HG03095 (cell line): Measurements from ENCODE around the gene CRYL1.

Source experiments
- ATAC-seq: cut with Tn5 transposase; IDR thresholded peaks from one replicate; pipeline ENCODE4 v1.9.1; 2021; ENCODE audit warnings: moderate library complexity; ENCODE audit not compliant: unreplicated experiment

Gene CRYL1

DNA sequence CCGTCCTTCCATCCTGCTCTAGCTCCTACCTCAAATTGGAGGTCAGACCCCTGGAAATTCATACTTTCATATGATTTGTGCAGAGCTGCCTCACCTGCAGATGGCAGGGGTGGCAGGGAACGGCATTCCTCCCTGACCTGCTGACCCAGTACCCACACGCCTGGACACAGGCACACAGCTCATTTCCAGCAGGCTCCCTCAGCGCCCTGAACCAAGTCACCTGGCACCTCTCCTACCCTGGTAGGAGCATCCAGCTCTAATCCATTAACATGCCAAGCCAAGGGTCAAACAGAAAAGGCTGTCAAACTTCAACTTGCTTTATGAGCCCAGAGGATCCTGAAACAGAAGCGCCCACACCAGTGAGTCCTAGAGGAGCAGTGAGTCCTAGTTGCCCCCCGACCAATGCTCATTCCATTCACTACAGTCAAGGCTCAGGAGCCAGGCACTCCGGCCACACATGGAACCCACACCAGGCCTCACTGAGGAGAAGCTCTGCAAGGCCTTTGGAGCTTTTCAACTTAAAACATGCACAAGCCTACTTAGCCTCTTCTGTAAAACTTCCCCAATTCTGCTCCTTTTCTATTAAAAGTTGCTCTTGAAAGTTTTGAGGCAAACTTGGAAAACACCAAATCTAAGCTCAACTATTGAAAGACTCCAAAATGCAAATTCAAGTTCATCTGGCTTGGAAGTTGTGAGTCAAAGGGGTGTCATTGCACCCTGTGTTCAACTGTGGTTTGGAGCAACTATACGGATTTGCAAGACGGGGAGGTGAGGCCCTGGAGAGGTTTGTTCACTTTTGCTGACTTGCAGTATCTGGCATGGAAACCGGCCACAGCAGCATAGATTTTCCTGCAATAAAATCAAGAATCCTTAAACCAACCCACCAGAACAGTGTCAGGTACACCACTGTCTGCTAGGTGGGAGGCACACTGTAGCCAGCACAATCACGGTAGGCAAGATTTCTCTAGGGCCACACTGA, 96.7 kb downstream of the CRYL1 start:
- no peak for ATAC-seq

DNA sequence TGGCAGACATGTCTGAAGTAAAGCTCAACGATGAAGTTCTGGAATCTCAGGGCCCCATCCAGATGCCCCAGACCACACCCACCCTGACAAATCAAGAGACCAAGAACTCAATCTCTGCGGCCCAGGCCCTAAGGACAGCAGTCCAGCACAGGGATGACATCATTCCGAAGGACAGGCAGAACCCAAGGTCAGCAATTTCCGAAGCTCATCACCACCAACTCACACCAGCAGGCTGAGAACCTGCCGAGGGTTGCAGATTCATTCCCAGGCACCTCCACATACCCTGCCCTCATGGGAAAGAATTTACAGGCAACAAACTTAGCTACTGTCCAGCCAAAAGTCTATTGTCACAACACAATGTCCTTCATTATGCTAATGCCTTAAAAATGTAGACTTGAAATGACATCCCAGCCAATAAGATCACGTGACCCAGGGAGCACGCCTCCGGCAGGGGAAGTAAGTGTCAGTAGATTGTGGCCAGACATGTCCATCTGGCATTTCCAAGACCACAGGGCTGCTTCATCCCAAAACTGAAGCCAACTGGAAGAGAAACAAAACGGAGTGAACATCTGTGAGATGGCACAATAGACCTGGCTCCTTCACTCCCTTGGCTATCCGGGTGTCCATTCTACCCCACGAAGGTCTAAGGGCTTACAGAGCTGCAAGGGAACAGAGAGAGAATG, 98.8 kb downstream of the CRYL1 start:
- no peak for ATAC-seq

DNA sequence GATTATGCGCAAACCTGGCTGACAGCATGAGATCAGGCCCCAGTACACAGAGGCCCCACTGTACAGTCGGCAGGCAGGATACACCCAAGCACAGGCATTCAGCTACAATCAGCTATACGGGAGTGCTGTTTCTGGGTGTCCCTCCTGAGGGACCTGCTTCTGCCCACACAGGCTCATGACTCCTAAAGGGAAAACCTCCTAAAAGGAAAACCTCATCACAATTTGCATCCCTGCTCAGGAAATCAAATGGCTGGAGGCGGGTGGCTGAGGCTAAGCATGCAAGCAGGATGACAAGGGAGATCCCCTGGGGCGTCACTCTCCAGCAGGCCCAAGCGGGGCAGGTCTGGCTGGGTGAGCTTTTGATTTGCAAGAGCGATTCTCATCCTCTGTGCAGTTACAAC, 99.8 kb downstream of the CRYL1 start:
- ATAC-seq, result peak; percentile 70

DNA sequence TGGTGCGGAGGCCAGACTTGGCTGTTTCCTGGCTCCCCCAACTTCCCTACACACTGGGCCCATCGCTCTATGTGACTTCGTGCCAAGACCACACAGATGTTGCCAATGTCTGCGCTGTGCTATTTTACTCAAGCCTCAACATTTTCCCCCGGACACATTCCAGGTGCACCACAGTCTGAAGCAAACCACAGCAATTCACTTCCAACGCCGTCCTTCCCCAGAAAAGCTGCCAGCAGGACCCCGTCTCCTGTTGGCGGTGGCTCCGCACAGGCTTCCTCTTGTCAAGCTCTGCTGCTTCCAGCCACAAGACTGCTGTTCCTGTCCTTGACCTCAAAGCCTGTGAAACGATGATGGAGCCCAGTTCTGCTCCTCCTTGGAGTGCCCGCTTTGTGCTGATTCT, 100.7 kb downstream of the CRYL1 start:
- no peak for ATAC-seq

DNA sequence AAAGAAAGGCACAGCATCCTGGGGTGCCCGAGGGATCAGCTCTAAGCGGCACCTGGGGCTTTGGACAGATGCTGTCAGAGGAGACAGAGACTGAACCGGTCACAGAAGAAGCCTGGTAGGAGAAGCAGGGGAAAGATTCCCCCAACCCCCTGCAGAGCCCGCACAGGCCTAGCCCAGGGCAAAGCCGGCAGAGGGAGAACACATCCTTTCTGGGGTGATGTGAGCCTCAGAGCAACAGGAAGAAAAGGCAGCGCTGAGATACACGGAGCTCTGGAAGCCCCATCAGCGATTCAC, 101.2 kb downstream of the CRYL1 start:
- no peak for ATAC-seq

DNA sequence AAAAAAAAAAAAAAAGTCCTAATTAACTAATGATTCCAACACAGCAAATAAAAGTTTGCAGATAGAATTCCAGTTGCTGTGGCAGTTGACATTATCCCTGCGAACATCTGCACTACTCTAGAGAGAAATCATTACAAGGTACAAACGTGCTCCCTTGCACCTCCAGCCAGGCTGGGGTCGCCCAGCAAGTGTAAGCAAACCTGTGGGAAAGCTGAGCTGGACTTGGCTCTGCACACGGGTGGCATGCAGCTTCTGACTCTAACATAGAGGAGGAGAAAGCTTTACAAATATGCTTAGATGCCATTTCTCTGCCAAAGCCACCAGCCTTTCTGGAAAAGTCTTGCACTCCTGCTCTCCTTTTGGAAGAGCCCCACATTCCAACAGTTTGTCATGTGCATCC, 103.3 kb downstream of the CRYL1 start:
- ATAC-seq, result no peak

DNA sequence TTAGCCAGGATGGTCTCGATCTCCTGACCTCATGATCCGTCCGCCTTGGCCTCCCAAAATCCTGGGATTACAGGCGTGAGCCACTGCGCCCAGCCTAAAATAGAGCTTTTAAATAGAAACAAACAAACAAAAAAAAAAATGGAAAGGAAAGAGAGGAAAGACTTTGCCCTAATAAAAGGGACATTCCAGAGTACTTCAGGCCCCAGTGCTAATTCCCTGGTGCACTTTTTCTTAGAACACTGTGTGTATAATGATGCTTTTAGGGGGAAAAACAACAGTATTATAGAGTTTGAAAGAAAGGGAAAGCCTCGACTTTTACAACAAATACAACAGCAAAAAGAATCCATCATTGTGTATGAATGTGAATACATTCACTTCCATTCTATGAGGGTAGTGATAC, 104.7 kb downstream of the CRYL1 start:
- ATAC-seq, result no peak

DNA sequence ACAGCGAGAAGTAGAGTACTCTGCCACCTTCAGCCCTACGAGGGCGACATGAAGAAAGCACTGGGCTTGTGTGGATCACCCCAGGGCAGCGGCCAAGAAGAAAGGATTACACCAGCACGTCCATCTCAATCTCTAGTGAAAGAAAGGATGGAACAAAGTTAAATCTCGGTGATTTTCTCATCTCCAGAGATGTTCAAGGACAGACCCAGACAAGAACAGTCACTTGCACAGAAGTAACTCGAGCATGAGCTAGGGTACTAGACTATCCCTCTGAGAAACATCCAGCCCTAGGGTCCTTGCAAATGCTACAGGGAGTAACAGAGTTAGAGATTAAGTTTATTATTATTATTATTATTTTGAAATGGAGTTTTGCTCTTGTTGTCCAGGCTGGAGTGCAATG, 106.7 kb downstream of the CRYL1 start:
- no peak for ATAC-seq

DNA sequence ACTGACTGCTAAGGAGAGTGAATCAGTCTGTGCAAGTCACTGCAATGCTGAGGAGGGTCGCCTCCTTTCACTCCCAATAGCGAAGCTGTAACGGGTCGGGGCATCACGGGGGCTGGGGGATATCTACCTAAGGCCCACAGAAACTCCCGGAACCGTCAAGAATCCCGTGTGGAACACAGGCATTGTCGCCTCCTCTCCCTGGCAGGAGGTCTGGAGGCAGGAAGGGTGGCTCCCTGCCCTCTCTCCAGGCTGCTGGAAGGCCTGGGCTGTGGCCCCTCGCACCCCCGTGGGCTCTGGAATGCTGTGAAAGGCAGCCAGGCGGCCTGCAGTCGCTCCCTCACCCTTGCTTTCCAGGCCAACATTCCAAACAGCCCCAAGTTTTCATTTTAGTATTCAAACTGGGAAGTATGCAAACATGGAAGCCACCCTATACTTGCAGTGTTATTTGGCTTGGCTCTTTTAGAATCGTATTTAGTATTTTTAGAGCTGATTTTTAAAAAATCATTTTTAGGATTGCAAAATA, 109.4 kb downstream of the CRYL1 start:
- ATAC-seq, result no peak

DNA sequence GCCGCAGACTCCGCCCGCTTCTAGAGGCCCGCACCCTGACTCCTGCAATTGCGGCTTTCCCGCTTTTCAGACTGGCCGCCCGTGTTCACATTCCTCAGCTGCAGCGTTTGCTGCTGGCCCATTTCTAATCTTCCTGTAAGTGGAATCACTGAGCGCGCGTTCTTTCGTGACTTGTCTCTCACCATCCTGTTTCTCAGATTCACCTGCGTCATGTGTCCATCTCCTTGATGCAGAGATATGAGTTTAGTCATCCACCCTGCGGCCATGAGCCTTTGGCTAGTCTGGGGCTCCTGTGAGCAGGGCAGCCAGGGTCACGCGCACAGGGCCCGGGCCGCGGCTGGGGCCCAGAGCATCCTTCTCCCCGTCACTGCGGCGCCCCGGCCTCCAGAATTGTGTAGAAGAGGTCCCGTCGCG, 110.0 kb downstream of the CRYL1 start:
- ATAC-seq, result no peak

DNA sequence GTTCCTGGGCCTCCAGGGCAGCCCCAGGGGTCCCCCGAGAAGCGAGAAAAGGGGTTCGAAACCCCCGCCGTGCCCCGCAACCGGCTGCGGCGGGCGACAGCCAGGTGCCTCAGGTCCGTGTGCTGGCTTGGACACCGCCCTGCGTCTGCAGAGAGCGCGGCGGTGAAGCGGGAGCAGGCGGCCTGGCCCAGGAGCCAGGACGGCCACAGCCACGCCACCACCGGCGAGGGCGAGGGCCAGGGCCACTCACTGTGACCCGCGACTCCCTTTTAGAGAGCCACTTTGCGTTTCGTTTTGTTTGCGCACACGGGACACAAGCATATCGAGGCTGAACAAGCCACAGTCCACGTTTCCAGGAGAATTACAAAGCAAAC, 110.4 kb downstream of the CRYL1 start:
- no peak for ATAC-seq

DNA sequence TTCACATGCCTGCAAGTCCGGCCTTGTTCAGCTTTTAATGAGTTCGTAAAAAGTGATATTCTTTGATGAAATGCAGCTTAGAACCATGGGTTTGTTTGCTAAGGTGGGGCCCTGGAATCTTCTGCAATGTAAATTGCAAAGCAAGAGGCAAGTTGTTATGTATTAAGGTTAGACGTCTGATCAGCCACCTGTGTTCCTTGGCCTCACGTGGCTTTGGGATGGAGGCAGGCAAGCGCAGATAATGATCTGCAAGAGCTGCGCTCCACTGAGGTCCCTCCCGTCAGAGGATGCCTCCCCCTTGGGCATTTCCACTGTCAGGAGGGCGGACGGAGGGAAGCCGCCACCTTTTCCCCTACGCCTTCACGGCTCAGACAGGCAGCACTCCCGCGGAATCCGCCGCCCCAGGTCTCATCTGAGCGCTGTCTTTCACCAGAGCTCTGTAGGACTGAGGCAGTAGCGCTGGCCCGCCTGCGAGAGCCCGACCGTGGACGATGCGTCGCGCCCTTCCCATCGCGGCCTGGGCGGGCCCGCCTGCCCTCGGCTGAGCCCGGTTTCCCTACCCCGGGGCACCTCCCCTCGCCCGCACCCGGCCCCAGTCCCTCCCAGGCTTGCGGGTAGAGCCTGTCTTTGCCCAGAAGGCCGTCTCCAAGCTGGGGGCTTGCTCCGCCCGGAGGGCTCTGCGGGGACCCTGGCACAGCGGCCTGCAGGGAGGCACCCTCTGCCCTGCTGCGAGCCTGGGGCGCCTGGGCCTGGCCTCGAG, 110.9 kb downstream of the CRYL1 start:
- no peak for ATAC-seq

DNA sequence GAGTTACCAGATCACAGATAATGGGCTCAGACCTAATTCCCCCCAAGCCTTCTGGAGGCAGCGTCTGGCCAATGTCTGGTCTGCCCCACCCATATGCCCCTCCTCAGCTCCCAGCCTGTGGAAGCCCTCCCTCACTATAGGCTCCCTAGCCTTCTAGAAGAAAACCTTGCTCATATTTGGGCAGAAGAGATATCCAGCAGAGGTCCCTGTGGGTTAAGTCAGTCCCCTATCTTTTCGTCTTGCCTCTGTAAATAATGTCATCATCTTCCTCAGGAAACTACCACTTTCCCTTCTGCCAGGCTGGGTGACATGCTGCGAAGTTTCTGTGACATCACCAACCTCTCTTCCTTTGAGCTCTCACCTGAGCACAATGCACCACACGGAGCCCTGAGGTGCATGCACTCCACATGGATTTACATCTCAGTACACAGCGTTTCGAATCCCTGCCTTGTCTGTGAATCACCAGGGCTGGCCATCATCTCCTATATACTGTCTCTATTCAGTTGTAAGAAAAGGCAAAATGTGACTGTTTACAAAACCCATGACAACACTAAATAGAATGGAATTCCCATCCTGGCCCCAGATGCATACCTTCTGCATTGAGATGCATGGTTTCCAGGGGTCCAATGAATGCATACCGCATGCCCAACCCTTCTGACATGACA, 112.8 kb downstream of the CRYL1 start:
- no peak for ATAC-seq

DNA sequence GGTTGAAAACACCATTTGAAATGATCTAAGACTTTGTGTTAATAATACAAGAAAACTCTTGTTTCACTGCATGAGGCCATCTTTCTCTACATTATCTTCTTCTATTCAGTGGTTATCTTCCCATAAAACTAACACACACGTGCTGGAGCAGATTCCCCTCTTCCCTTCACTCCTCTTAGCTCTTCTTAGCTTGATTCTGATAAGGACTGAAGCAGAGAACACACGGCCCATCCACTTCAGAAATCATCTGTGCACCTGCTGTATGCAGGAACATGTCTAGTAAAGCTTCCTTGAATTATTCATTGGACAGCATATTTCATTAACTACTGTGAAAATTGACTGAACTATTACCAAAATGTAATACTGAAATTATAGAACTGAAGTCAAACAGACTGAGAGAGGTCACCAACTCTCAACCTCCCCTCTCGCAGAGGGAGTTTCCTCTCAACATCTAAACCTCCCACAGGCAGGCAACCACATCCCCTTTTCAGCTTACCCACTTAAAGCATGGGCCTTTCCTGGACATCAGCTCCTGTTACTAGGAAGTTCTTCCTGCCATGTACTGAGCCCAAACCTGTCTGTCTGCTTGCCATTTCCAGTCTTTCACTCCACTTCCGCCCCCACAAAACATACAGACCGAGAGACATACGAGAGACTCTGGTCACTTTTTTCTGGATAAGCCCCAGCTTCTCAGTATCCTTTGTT, 113.9 kb downstream of the CRYL1 start:
- ATAC-seq, result peak; percentile 92

DNA sequence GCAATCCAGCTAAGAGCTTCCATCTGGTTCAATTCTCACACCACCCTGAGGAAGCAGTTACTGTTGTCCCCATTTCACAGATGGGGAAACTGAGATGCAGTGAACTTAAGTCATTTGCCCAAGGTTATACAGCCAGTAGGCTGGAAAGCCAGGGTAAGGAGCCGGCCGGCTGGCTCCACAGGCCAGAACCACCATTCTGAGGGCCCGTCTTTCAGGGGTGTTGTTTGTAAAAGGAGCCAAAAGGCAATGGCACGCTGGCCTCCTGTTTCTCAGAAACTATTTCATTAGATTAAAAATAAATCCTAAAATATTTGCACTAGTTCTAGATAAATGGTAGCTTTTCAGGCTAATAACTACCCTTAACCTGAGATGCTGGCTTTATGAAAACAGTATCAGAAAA, 114.9 kb downstream of the CRYL1 start:
- no peak for ATAC-seq

DNA sequence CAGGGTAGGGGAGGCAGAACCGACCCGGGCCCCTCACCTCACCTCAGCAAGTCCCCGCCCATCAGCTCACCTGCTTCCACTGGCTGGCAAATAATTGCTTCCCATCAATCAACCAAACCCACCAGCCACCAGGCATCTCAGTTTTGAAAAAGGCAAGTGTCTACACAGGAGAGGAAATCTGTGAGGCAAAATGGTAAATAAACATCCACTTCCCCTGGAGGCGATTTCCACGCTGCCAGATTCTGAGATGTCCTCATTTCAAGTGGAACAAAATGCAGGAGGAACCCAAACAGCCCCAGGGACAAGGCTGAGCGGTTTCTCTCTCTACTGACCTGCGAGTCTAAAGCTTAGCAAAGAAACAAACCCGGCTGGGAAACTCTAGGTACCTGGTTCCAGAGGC, 117.5 kb downstream of the CRYL1 start:
- no peak for ATAC-seq

DNA sequence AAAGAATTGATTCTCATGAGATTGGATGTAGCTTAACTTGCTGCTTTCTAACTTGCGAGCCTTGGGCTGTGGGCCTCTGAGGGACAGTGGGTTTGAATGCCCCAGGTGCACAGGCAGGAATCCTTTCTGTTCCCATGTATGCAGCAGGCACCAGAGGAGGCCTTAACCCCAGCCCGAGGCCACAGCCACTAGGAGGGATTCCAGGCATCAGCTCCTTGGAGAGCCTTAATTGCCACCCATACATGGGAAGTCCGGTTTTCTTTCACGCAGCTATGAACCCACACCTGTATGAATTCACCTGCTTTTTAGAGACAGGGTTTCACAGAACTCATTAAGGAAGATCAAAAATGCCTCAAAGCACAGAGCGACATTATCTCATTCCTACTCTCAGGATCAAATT, 117.9 kb downstream of the CRYL1 start:
- no peak for ATAC-seq

DNA sequence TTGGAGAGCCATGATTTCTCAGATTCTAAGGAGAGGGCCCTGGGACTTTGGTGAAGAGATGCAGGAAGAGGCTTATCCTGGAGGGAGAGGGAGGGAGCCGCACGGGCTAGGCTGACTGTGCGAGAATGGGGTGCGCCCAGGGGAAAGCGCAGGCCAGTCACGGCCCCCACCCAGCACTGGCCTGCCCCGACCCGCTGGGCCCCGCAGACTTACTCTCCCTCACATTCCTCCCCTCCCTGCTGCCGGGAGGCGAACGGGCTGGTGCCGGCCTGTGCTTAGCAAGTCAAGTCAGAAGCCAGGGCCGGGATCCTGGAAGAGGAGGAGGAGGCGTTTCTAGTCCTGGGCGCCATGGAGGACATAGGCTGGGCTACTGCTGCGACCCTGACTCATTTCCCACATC, 120.0 kb downstream of the CRYL1 start:
- ATAC-seq, result no peak

DNA sequence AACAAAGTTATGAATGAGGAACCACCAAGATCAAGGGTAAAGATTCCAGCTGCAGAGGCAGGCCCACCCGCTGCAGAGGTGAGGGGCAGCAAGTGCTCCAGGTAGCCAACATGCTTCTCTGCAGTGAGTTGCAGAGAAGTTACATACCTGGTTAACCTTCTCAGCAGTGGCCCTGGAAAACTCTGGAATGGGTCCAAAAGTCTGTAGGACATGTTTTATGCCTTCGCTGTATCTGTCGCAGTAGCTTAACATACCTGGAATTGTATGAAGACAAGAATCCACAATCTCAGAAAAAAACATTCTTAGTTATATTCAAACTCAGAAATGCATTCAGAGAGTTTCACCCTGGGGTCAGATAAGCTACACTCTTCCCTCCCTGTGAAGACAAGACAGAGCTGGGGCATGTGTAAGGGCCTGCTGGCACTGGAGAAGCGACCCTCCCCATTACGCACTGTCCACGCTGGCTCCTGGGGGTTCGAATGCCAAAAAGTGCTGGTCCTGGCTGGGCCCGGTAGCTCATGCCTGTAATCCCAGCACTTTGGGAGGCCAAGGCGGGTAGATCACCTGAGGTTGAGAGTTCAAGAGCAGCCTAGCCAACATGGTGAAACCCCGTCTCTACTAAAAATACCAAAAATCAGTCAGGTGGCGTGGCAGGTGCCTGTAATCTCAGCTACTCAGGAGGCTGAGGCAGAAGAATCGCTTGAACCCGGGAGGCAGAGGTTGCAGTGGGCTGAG, 121.0 kb downstream of the CRYL1 start:
- no peak for ATAC-seq

DNA sequence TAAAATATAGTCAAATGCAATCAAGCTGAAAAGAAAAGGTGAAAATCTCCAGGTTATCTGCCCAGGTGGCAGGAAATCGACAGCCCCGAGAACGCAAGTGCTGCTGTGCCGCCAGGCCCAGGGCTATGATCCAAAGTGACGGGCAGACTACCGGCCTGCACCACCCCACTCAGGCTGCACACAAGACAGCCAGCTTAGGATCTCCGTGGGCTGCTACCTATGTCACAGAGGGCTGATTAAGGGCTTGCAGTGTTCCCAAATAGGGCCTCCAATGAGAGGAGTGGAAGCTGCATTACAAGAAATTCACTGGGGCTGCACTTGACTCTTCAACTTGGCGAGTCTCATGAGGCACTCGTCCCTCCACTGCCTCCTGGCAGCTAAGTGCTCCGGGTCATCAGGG, 121.8 kb downstream of the CRYL1 start:
- no peak for ATAC-seq
